ENCODE results near the gene TMEM62.

DNA sequence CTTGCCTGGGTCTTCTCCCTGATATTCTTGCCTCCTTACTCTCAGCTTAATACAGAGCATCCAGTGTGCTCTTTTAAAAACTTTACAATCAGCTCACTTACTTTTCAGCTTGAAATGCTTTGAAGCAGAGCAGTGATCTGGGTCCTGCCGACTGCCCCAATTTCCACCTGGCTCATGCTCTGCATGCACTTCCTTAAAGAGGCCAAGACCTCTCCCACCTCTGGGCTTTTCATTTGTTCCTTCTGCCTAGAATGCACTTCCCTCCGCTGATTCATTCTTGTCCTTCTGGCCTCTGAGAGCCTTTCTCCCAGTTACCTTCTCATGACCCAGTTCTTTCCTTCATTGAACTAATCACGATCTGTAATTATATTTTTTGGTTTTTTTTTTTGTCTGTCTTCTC, 49.9 kb downstream of the TMEM62 start:
- TF ChIP-seq EZH2 (IDR thresholded peaks at IDR 0.05; ENCODE audit: insufficient read depth, poor library complexity, severe bottlenecking) (no peak), EZH2phosphoT487 (IDR thresholded peaks at IDR 0.05; ENCODE audit: insufficient read depth, low read depth) (no peak)

All from GM23248 (cell line).